Naive thymus-derived CD8-positive, alpha-beta T cell (primary cell): Measurements from ENCODE around the gene TRIM31. TPM values are rescaled to one million over a fixed set of nuclear protein-coding genes. Genes with fewer than 3 reads are reported as not detected.

ENCODE experiments used
- ATAC-seq, 2 donors: fragments of 150-1000 bp; cut with Tn5 transposase in 1 of 2; sonication (Bioruptor Pico), chemical (Tn5 transposase) in 1 of 2; 1 replicate in 1 of 2; 2 replicates in 1 of 2; pipeline ENCODE4 v1.10.0; 2021; ENCODE audit warnings: mild to moderate bottlenecking in 2 of 2, moderate library complexity in 2 of 2
- POLR2A ChIA-PET: fragments of 350-600 bp; sonication (Branson Sonifier 250); formaldehyde crosslinking; loops from one replicate; lab custom pipeline; 2021; ENCODE audit warnings: antibody characterized with exemption; lab: Charles Lee
- DNase-seq, 10 donors: peaks; one replicate each; pipeline versions ENCODE4 v3.0.0 to v3.0.0-alpha.2; 2020 to 2022
- H3K27ac Mint-ChIP-seq, 10 donors: one replicate each; pipeline ENCODE4 v1.8.0; 2020 to 2022; ENCODE audit warnings: mild to moderate bottlenecking in 10 of 10, mixed read lengths in 10 of 10, moderate library complexity in 4 of 10, inconsistent platforms in 1 of 10
- H3K27me3 Mint-ChIP-seq, 5 donors: one replicate each; pipeline ENCODE4 v1.8.0; 2021 to 2022; ENCODE audit warnings: mixed read lengths in 5 of 5
- H3K36me3 Mint-ChIP-seq, 3 donors: one replicate each; pipeline ENCODE4 v1.8.0; 2020 to 2022; ENCODE audit warnings: mixed read lengths in 3 of 3, mild to moderate bottlenecking in 2 of 3, inconsistent platforms in 1 of 3
- H3K4me1 Mint-ChIP-seq, 4 donors: one replicate each; pipeline ENCODE4 v1.8.0; 2021 to 2022; ENCODE audit warnings: mixed read lengths in 4 of 4
- H3K4me3 Mint-ChIP-seq, 10 donors: one replicate each; pipeline ENCODE4 v1.8.0; 2020 to 2022; ENCODE audit warnings: mild to moderate bottlenecking in 10 of 10, mixed read lengths in 10 of 10, moderate library complexity in 6 of 10, inconsistent platforms in 1 of 10
- H3K9me3 Mint-ChIP-seq, 9 donors: one replicate each; pipeline ENCODE4 v1.8.0; 2020 to 2022; ENCODE audit warnings: mixed read lengths in 9 of 9, mild to moderate bottlenecking in 3 of 9, inconsistent platforms in 1 of 9, moderate library complexity in 1 of 9
- polyA plus RNA-seq, 3 donors: library from polyadenylated mRNA; unstranded; fragments of 300-500 nt; fragmentation: Illumina TruSeq; gene quantifications; one replicate each; pipeline ENCODE4 v1.2.3, GENCODE V29; 2021
- total RNA-seq, 8 experiments: library from RNA in 2 of 8; stranded (reverse) in 2 of 8; gene quantifications; one replicate each; pipeline ENCODE4 v1.2.3 and lab custom pipeline; 2021 to 2026

Gene TRIM31
- total and polyA plus RNA-seq, 5 experiments from 2014 or later: 0.07 TPM; not detected in 4

DNA sequence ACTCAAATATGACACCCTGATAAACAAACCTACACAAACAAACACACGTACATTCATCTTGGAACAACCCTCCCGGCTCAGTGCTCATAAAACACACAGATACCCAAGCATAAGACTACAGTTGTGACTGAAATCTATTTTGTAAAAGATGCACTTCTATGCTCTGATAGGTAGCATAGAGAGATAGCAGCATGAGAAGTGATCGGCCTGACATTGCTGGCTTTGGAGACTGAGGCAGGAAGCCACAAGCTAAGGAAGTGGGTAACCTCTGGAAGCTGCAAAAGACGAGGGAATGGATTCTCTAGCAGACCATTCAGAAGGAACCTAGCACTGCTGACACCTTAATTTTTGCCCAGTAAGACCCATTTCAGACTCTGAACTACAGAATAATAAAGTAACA is 35.7 kb downstream of the TRIM31 start:
- Mint-ChIP-seq H3K9me3 (peaks cover 0 to 6% (median 0%) of the 10 kb centered on the region in 9 donors), H3K27me3 (peaks cover 27 to 68% (median 53%) of the 10 kb centered on the region in 5 donors), H3K27ac (peak overlapping the region in 2 of 10 donors; percentile 19 to 29), H3K4me1 (peaks cover 26 to 42% (median 36%) of the 10 kb centered on the region in 4 donors), H3K36me3 (peaks cover 0 to 8% (median 4%) of the 10 kb centered on the region in 3 donors), H3K4me3 (no peak overlapping the region)
- POLR2A ChIA-PET: no interaction called here
- ATAC-seq: peak in 1 of 2 donors; percentile 23
- no peak for DNase-seq

DNA sequence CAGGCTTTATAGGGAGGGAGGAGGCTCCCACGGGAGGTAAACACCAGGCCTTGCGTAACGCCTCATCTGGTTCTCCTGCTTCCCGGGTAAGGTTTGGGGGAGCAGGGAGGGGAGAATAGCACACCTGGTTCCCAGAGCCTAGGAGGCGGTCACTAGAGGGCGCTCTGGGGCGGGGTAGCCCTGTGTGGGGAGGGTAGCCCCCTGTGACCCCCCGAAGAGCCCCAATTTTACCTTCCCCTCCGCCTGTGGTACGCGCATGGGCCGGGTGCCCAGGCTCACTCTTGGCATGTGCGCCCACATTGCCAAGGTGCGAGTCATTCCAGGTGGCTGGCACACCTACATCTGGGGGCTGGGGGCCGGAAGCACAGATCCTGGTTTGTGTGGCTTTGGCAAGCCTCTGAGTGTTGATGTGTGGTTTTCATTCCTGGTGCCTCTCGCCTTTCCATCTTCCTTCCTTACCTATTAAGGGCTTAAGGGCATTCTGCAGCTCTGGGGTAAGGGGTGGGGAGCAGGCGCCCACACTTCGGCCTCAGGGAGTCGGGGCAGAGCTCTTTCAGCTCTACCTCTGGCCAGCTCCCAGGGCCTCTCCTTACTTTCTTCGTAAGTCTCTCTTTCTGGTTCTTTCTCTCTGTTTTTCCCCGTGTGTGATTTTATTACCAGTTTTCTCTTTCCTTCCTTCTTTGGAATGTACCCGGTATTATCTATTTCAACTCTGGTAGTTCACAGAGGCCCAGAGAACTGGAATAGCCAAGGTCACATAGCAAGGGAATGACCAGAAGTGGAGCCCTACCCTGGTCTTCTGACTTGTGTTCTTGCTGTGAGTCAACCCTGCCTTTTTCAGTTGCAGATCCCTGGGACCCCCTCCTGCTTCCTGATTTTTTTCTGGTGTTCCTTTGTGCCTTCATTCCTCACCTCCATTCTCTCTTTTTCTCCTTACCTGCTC is 36.8 kb downstream of the TRIM31 start:
- Mint-ChIP-seq H3K36me3 (peaks cover 0 to 15% (median 4%) of the 10 kb centered on the region in 3 donors), H3K27me3 (peaks cover 34 to 79% (median 61%) of the 10 kb centered on the region in 5 donors), H3K9me3 (peaks cover 0 to 6% (median 0%) of the 10 kb centered on the region in 9 donors), H3K27ac (peak overlapping the region in 5 of 10 donors; percentile 22 to 61 (median 41)), H3K4me1 (peaks cover 33 to 52% (median 44%) of the 10 kb centered on the region in 4 donors), H3K4me3 (peak overlapping the region; percentile 52 to 87 (median 74))
- POLR2A ChIA-PET: interaction anchor here (0.5 to 2.6 kb wide), 2 partner anchors 15 to 339 kb away, joined by 4 to 16 read pairs; partner anchors contain the start of gene POLR1H
- DNase-seq (peak in 1 of 10 donors; percentile 17), ATAC-seq (peak; percentile 11 to 19)

- peak; percentile 48 to 49 for ATAC-seq
- Mint-ChIP-seq H3K4me1 (peaks cover 38 to 60% (median 50%) of the 10 kb centered on the region in 4 donors), H3K36me3 (peaks cover 7 to 22% (median 8%) of the 10 kb centered on the region in 3 donors), H3K27me3 (peaks cover 36 to 83% (median 66%) of the 10 kb centered on the region in 5 donors), H3K27ac (peak within 1 kb of the TSS in 5 of 10 donors; percentile 22 to 61 (median 41)), H3K9me3 (peaks cover 0 to 4% (median 0%) of the 10 kb centered on the region in 9 donors), H3K4me3 (peak within 1 kb of the TSS; percentile 58 to 87 (median 76))
- DNase-seq: peak in 4 of 10 donors; percentile 21 to 31 (median 24)
- POLR2A ChIA-PET: interaction anchor here (0.5 to 2.6 kb wide), 2 partner anchors 14 to 338 kb away, joined by 4 to 16 read pairs; partner anchors contain the start of gene POLR1H
Observed at GRCh38 chr6:30075094-30075789, 37.6 kb downstream of the TRIM31 start, which contains the start of gene RNF39. Gene RNF39 (minus strand): TSS chr6:30075769. CDS start chr6:30075585, 184 bp downstream.

DNA sequence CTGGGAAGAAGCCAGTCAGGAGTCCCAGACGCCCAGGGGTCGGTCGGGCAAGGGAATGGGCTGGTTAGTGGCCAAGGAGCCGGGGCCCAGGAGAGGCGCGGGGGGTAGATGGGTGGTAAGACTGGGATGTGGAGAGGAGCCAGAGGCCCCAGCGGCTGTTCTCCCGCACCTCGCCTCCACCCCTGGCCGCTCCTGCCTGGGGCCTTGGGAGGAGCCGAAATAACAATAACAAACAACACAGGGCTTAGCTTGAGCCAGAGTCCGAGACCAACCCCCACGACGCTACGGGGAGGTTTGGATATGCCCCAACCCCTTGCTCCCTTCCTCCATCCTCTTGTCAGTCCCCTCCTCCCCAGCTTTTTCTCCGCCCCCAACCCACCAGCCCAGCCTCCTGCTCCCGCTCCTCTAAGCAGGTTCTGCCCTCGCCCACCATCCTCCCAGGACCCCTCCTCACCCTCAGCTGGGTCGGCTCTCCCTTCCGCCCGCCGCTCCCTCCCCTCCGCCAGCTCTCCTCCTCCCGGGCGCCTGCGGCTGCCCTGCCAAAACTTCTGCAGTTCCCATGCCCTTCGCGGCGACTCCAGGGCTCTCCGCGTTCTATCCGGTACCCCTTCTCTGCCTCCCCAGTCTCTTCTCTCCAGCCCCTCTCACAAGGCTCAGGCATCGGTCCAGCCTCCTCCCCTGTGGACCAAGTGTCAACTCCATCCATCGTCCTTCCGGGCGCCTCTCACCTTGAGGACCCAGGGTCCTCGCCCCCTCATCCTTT is 38.4 kb downstream of the TRIM31 start:
- no peak overlapping the region for H3K27ac Mint-ChIP-seq
- ATAC-seq (peak in 1 of 2 donors; percentile 12), DNase-seq (no peak)
- peaks cover 40 to 64% (median 54%) of the 10 kb centered on the region in 4 donors for H3K4me1 Mint-ChIP-seq
- POLR2A ChIA-PET: interaction anchor here (1.1 to 2.6 kb wide), 2 partner anchors 14 to 20 kb away, joined by 3 to 16 read pairs; partner anchors contain the start of gene POLR1H
- peaks cover 14 to 30% (median 16%) of the 10 kb centered on the region in 3 donors for H3K36me3 Mint-ChIP-seq
- H3K4me3 Mint-ChIP-seq: peak overlapping the region; percentile 52 to 83 (median 68)
- H3K9me3 Mint-ChIP-seq: peaks cover 0 to 3% (median 0%) of the 10 kb centered on the region in 9 donors
- H3K27me3 Mint-ChIP-seq: peaks cover 33 to 82% (median 65%) of the 10 kb centered on the region in 5 donors

DNA sequence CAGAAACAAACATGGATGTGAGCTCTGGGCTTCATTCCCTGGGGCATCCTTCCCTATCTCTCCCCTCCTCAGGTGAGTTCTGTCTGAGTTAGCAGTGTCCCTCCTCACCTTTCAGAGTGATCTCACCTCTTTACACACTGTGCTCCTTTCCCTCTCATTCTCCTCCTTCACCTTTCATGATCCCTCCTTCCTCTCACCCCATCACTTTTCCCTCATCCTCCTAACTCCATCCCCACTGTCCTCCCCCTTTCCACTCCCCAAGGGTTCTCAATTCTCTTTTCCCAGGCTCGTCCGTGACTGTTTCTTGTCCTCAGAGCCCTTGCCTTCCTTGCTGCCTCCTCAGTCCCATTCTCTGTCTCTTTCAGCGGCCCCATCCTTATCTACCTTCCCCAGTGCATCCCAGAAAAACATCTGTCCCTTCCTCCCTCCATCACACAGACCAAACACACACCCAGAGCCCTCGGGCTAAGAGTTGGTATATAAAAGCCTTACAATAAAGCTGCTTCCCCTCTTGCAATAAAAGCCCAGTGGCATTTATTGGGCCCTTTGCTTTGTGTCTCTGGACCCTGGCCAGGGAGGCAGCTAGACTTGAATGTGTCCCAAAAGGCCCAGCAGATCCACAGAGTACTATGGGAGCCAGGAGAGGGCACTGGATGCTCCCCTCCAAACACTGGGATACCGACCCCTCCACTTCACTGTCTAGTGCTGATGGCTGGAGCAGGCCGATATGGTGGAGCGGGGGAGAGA is 39.2 kb downstream of the TRIM31 start:
- DNase-seq: no peak
- peak overlapping the region in 7 of 10 donors; percentile 2 to 83 (median 50) for H3K4me3 Mint-ChIP-seq
- no peaks in the 10 kb centered on the region for H3K9me3 Mint-ChIP-seq
- no peak overlapping the region for H3K27ac Mint-ChIP-seq
- H3K27me3 Mint-ChIP-seq: peaks cover 30 to 75% (median 59%) of the 10 kb centered on the region in 5 donors
- peaks cover 15 to 38% (median 23%) of the 10 kb centered on the region in 3 donors for H3K36me3 Mint-ChIP-seq
- no peak for ATAC-seq
- POLR2A ChIA-PET: interaction anchor here (1.1 to 2.6 kb wide), 2 partner anchors 13 to 21 kb away, joined by 3 to 16 read pairs; partner anchors contain the start of gene POLR1H
- peaks cover 40 to 64% (median 58%) of the 10 kb centered on the region in 4 donors for H3K4me1 Mint-ChIP-seq

DNA sequence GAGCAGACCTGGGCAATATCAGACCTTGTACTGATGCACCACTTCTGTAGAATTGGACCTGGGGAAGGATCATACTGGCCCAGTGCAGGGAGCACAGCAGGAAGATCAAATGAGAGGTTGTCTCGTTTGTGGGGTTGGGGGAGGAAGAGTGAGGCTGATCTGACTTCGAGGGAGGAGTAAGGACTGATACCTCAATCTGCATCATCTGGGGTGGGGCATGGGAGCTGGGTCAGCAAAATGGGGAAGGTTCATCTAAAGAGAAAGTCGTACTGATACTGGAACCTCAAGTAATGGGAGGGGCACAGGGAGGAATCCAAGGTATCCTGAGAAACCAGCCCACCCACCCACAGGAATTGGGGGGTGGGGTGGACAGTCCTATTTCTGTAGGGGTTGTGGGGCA is 41.0 kb downstream of the TRIM31 start:
- POLR2A ChIA-PET: interaction anchor here (0.6 kb wide), 1 partner anchor 1466 kb away, joined by 3 read pairs; no protein-coding TSS in a partner anchor
- Mint-ChIP-seq H3K27ac (peak overlapping the region in 2 of 10 donors; percentile 21 to 71), H3K27me3 (peaks cover 30 to 73% (median 57%) of the 10 kb centered on the region in 5 donors), H3K36me3 (peaks cover 15 to 49% (median 26%) of the 10 kb centered on the region in 3 donors), H3K4me1 (peaks cover 43 to 71% (median 64%) of the 10 kb centered on the region in 4 donors), H3K4me3 (peak overlapping the region in 7 of 10 donors; percentile 9 to 53 (median 29)), H3K9me3 (no peaks in the 10 kb centered on the region)
- ATAC-seq (no peak), DNase-seq (no peak)

DNA sequence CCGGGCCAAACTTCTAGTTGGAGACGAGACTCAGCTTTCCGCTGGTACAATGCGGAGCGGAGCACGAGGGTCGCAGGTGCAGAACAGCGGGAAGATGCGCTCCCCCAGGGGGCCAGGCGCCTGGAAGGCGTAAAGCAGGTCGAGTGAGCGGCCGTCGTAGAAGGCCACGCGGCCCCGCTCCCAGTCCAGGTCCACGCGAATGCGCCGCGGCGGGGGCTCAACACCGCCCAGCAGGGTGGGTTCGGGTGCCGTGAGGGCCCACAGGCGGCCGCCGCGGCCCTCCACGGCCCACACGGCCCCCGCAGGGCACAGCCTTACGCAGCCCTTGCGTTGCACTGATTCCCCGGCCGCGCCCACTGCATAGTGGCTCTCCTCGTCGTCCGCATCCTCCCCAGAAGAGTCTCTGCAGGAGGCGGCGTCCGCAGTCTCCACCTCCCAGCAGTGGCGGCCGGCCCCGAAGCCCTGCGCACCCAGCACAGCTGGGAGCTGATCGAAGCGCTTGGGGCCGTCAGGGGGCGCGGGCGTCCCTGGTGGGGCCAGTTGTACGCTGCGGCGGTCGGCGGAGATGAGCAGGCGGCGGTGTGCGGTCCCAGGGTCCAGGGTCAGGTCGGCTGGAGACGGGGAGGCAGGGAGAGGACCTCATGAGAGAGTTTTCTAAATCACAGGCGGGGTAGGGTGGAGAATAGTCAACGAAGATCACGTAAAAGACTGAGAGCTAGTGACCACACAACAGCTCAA is 41.6 kb downstream of the TRIM31 start:
- Mint-ChIP-seq H3K4me1 (peaks cover 43 to 70% (median 63%) of the 10 kb centered on the region in 4 donors), H3K27me3 (peaks cover 28 to 67% (median 51%) of the 10 kb centered on the region in 5 donors)

DNA sequence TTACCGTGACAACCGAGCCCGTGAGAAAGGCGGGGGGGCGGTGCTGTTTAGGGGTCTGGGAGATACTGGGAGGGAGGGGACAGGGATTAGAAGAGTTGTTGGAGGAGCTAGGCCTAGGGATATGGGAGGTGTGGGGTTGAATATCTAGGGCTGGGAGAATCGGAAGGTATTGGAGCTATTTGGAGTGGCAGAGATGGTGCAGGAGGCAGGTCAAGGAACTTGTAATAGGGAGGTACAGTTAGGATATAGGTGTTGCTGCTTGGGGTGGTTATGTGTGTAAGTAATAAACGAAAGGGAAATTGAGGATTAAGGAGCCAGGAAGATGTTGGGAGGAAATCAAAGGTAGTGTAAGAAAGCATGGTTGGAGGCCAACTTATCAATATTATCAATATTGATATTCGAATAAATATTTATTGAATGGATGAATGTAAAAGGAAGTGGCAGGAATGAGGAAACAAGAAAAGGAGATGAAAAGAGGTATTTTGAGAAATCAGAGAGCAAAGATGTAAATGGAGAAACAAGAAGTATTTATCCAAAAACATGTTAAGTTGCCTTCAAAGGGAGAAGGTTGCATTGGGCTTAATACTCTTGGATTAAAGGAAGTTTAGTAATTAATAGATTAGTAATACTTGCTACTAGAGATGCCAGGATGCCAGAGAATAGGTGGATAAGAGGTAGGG is 45.3 kb downstream of the TRIM31 start:
- POLR2A ChIA-PET: interaction anchor here (0.7 to 2.4 kb wide), 2 partner anchors 259 to 342 kb away, joined by 3 to 20 read pairs; partner anchors contain the start of gene TRIM39
- peaks cover 37 to 74% (median 58%) of the 10 kb centered on the region in 4 donors for H3K4me1 Mint-ChIP-seq
- no peak for ATAC-seq
- H3K9me3 Mint-ChIP-seq: no peaks in the 10 kb centered on the region
- peak overlapping the region; percentile 86 to 99 (median 98) for H3K4me3 Mint-ChIP-seq
- DNase-seq: no peak
- H3K27me3 Mint-ChIP-seq: peaks cover 13 to 30% (median 22%) of the 10 kb centered on the region in 5 donors
- peak overlapping the region; percentile 97 to 100 (median 99) for H3K27ac Mint-ChIP-seq
- peaks cover 15 to 72% (median 23%) of the 10 kb centered on the region in 3 donors for H3K36me3 Mint-ChIP-seq

More for the DNA sequence above, 41.6 kb downstream of the TRIM31 start:
- ATAC-seq (no peak), DNase-seq (peak in 3 of 10 donors; percentile 15 to 23 (median 18))
- Mint-ChIP-seq H3K27ac (peak overlapping the region in 1 of 10 donors; percentile 21), H3K4me3 (peak overlapping the region in 8 of 10 donors; percentile 23 to 64 (median 44)), H3K9me3 (no peaks in the 10 kb centered on the region), H3K36me3 (peaks cover 15 to 50% (median 26%) of the 10 kb centered on the region in 3 donors)
- POLR2A ChIA-PET: interaction anchor here (0.6 kb wide), 1 partner anchor 1465 kb away, joined by 3 read pairs; no protein-coding TSS in a partner anchor
